ENCODE measurements around the gene GALNT10.

GALNT10 gene

GRCh38 chr5:154203798-154204578 is 13.5 kb downstream of the GALNT10 start:
- no peak for DNase-seq (ENCODE audit: low read depth)

GRCh38 chr5:154205441-154206117 is 15.0 kb downstream of the GALNT10 start:
- no peak for DNase-seq (ENCODE audit: low read depth)

- no peak for DNase-seq (ENCODE audit: low read depth)
Measured at GRCh38 chr5:154206311-154206710, 15.8 kb downstream of the GALNT10 start.

- DNase-seq (ENCODE audit: low read depth) = no peak
Measured at GRCh38 chr5:154207204-154207603, 16.7 kb downstream of the GALNT10 start.

- no peak for DNase-seq (ENCODE audit: low read depth)
Measured at GRCh38 chr5:154209591-154210081, 19.1 kb downstream of the GALNT10 start.

GRCh38 chr5:154210163-154210562 is 19.6 kb downstream of the GALNT10 start:
- no peak for DNase-seq (ENCODE audit: low read depth)

- DNase-seq (ENCODE audit: low read depth) = no peak
Measured at GRCh38 chr5:154211641-154212390, 21.3 kb downstream of the GALNT10 start.

- DNase-seq (ENCODE audit: low read depth) = no peak
Measured at GRCh38 chr5:154213592-154213991, 23.1 kb downstream of the GALNT10 start.

GRCh38 chr5:154214371-154215106 is 24.0 kb downstream of the GALNT10 start:
- no peak for DNase-seq (ENCODE audit: low read depth)

GRCh38 chr5:154215571-154216325 is 25.2 kb downstream of the GALNT10 start:
- no peak for DNase-seq (ENCODE audit: low read depth)

GRCh38 chr5:154217462-154217861 is 26.9 kb downstream of the GALNT10 start:
- DNase-seq (ENCODE audit: low read depth) = no peak

- DNase-seq (ENCODE audit: low read depth) = no peak
Measured at GRCh38 chr5:154218786-154219185, 28.3 kb downstream of the GALNT10 start.

- DNase-seq (ENCODE audit: low read depth) = no peak
Measured at GRCh38 chr5:154220625-154221024, 30.1 kb downstream of the GALNT10 start.

GRCh38 chr5:154221371-154221896 is 30.9 kb downstream of the GALNT10 start:
- DNase-seq (ENCODE audit: low read depth) = no peak

GRCh38 chr5:154222414-154222813 is 31.9 kb downstream of the GALNT10 start:
- no peak for DNase-seq (ENCODE audit: low read depth)

- no peak for DNase-seq (ENCODE audit: low read depth)
Measured at GRCh38 chr5:154223320-154223719, 32.8 kb downstream of the GALNT10 start.

GRCh38 chr5:154227090-154227489 is 36.6 kb downstream of the GALNT10 start:
- DNase-seq (ENCODE audit: low read depth) = no peak

GRCh38 chr5:154228696-154229095 is 38.2 kb downstream of the GALNT10 start:
- DNase-seq (ENCODE audit: low read depth) = no peak

- DNase-seq (ENCODE audit: low read depth) = no peak
Measured at GRCh38 chr5:154230526-154230925, 40.0 kb downstream of the GALNT10 start.

- no peak for DNase-seq (ENCODE audit: low read depth)
Measured at GRCh38 chr5:154234551-154234950, 44.0 kb downstream of the GALNT10 start.

- DNase-seq (ENCODE audit: low read depth) = no peak
Measured at GRCh38 chr5:154236011-154236410, 45.5 kb downstream of the GALNT10 start.
